HG03159 (cell line): ENCODE measurements around the gene SLC22A14.
"Not testable (repeated sequence)": the region's sequence is repeated elsewhere in the genome, so short reads cannot be mapped to it uniquely, and the experiment has no call there.

ENCODE experiments used
- ATAC-seq: cut with Tn5 transposase; IDR thresholded peaks from one replicate; pipeline ENCODE4 v1.9.1; 2021; ENCODE audit warnings: mild to moderate bottlenecking, moderate library complexity; ENCODE audit not compliant: unreplicated experiment

Gene SLC22A14

DNA sequence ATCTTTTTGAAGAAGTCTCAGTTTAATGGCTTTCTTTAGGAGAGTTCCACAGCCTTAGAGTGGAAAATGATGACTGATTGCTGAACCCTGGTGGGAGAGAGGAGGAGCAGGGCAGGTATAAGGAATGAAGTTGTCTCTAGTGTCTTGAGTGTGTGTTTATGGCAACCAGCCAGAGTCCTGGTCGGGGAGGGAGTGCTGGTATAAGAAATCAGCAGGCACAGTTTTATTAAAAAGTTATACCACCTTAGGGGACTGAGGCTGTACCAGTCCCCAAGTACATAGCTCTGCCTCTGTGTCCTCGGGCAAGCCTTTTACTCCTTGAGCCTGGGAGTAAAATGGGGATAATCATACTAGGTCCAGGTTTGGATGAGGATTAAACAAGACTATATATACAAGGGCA, 29.8 kb downstream of the SLC22A14 start:
- ATAC-seq = no peak

- ATAC-seq = no peak
Observed at GRCh38 chr3:38312356-38312755, 30.3 kb downstream of the SLC22A14 start.

GRCh38 chr3:38313263-38313662, 31.2 kb downstream of the SLC22A14 start:
- ATAC-seq = no peak

DNA sequence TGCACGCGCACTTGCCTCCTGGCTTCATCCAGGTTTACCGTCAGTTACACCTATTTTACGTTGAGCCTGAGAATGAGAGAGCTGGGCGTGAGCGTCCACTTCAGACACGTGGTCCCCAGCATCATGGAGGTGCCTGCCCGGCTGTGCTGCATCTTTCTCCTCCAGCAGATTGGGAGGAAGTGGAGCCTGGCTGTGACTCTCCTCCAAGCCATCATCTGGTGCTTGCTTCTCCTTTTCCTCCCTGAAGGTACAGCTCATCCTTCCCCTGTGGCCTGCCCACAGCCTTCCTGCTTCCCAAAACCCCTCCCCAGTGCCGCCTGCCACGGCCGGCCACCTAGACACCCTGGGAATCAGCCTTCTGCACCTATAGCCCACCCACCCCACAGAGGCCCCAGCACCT, 31.6 kb downstream of the SLC22A14 start:
- no peak for ATAC-seq

GRCh38 chr3:38314112-38314763, 32.1 kb downstream of the SLC22A14 start:
- ATAC-seq = no peak

GRCh38 chr3:38314764-38315487, 32.8 kb downstream of the SLC22A14 start:
- no peak for ATAC-seq

DNA sequence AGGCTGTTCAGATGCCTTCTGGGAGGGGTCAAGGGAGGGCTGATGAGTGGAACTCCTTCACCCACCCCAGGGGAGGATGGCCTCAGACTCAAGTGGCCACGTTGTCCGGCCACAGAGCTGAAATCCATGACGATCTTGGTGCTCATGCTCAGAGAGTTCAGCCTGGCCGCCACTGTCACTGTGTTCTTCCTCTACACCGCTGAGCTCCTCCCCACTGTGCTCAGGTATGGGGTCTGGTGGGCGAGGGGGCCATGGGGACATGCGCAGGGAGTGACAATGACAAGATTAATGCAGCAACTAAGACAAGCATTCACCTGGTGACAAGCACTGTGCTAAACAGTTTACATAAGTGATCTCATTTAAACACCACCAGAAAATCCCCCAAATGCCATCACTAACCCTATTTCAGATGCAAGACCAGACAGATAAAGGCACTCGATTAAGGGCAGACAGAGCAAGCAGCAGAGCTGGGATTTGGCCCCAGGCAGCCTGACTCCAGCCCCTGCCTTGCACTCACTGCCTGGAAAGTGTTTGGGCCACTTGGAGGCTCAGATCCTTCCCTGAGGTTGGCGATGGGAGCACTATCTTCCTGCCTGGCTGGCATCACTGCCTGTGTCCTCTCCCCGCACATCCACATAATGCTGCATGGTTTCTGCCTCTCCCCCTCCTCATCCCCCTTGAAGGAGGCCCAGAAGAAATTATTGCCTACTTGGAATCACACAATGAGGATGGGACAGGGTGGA, 33.6 kb downstream of the SLC22A14 start:
- ATAC-seq = no peak

GRCh38 chr3:38316356-38317191, 34.5 kb downstream of the SLC22A14 start:
- ATAC-seq = no peak

- ATAC-seq = no peak
Observed at GRCh38 chr3:38317192-38317759, 35.2 kb downstream of the SLC22A14 start.

GRCh38 chr3:38318766-38319671, 36.9 kb downstream of the SLC22A14 start:
- no peak for ATAC-seq

DNA sequence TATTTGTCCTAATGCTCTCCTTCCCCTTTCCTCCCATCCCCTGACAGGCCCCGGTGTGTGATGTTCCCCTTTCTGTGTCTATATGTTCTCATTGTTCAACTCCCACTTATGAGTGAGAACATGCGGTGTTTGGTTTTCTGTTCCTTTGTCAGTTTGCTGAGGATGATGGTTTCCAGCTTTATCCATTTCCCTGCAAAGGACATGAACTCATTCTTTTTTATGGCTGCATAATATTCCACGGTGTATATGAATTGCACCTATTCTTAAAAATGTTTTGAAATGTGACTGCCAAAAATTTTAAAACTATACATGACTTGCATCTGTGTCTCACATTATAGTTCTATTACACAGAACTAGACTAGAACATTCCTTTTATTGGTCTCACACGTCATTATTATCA, 38.5 kb downstream of the SLC22A14 start:
- ATAC-seq = not testable (repeated sequence)

GRCh38 chr3:38323060-38323459, 41.0 kb downstream of the SLC22A14 start:
- ATAC-seq = no peak

DNA sequence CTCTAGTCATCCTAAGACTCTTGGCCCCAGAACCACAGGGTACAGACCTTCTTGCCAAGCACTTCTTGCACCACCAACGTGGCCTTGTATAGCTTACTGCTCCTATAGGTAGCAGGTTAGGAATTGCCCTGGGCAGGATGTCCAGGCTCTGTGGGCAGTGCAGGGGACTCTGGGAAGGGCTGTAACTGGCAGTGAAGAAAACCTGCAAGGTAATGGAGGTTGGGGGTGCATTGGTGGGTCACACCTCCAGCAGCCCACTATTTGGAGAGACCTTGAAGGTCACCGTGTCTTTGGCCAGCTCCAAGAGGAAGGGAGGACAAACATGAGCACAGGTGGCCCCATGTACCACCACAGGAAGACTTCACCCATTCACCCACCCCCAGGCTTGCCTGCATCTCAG, 43.2 kb downstream of the SLC22A14 start:
- no peak for ATAC-seq

- no peak for ATAC-seq
Observed at GRCh38 chr3:38327335-38328009, 45.4 kb downstream of the SLC22A14 start.

GRCh38 chr3:38331257-38332022, 49.3 kb downstream of the SLC22A14 start:
- no peak for ATAC-seq

DNA sequence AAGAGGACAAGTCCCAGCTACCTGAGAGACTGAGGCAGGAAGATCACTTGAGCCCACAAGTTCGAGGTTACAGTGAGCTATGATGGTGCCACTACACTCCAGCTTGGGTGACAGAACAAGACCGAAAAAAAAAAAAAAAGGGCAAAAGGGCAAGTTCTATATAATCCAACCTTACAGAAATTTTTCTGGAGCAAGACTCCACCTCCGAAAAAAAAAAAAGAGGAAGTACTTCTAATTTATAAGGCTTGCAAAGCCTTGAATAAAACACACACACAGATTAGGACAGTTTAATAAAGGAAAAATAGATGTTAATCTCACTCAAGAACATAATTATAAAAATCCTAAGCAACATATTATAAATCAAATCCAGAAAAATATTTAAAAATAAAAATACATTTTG, 50.1 kb downstream of the SLC22A14 start:
- ATAC-seq = no peak

GRCh38 chr3:38334142-38335055, 52.3 kb downstream of the SLC22A14 start:
- no peak for ATAC-seq
